T47D (cell line): ENCODE data around the gene IFT43.
A peak's percentile ranks its signal among the peaks of the same experiment; 100 is the strongest.

Experiments used
- DNase-seq, 2 experiments: peaks; one replicate each; pipeline versions ENCODE4 v3.0.0 to v3.0.0-alpha.2; 2011 to 2012; ENCODE audit warnings: low read depth in 1 of 2, low spot score in 1 of 2
- JUND ChIP-seq: IDR thresholded peaks from 2 replicates; pipeline ENCODE4 v1.6.1; 2012; ENCODE audit warnings: low read depth
- in situ Hi-C: cut with HindIII; loops from 2 replicates; pipeline ENCODE4 v1.10.0; 2016; ENCODE audit warnings: low sequenced_read_pairs, low pct_unique_long_range_greater_than_20kb

Gene IFT43

GRCh38 chr14:76050797-76051392 is 65.3 kb downstream of the IFT43 start:
- in situ Hi-C loops, result no loop called here
- TF ChIP-seq JUND, result no peak
- DNase-seq, result peak; percentile 44 to 73

GRCh38 chr14:76051717-76052465 is 66.3 kb downstream of the IFT43 start:
- no peak for TF ChIP-seq JUND
- in situ Hi-C loops, result no loop called here
- no peak for DNase-seq

- in situ Hi-C loops, result no loop called here
- TF ChIP-seq JUND, result no peak
- DNase-seq, result no peak
Measured at GRCh38 chr14:76053572-76054355, 68.2 kb downstream of the IFT43 start.

GRCh38 chr14:76055330-76055729 is 69.8 kb downstream of the IFT43 start:
- TF ChIP-seq JUND, result no peak
- in situ Hi-C loops, result no loop called here
- no peak for DNase-seq

GRCh38 chr14:76056128-76056527 is 70.6 kb downstream of the IFT43 start:
- in situ Hi-C loops, result no loop called here
- no peak for TF ChIP-seq JUND
- peak in 1 of 2 experiments; percentile 32 for DNase-seq

- no peak for DNase-seq
- in situ Hi-C loops, result no loop called here
- no peak for TF ChIP-seq JUND
Measured at GRCh38 chr14:76057914-76058313, 72.4 kb downstream of the IFT43 start.

GRCh38 chr14:76063327-76063726 is 77.8 kb downstream of the IFT43 start:
- no peak for DNase-seq
- in situ Hi-C loops, result no loop called here
- no peak for TF ChIP-seq JUND

GRCh38 chr14:76065519-76065918 is 80.0 kb downstream of the IFT43 start:
- no peak for TF ChIP-seq JUND
- in situ Hi-C loops, result no loop called here
- DNase-seq, result no peak

- TF ChIP-seq JUND, result no peak
- no peak for DNase-seq
- in situ Hi-C loops, result no loop called here
Measured at GRCh38 chr14:76067536-76067935, 82.0 kb downstream of the IFT43 start.

- no peak for DNase-seq
- in situ Hi-C loops, result no loop called here
- no peak for TF ChIP-seq JUND
Measured at GRCh38 chr14:76073717-76074116, 88.2 kb downstream of the IFT43 start.

- in situ Hi-C loops, result no loop called here
- TF ChIP-seq JUND, result no peak
- DNase-seq, result peak in 1 of 2 experiments; percentile 30
Measured at GRCh38 chr14:76077340-76077739, 91.8 kb downstream of the IFT43 start.

GRCh38 chr14:76078501-76078900 is 92.9 kb downstream of the IFT43 start:
- in situ Hi-C loops, result no loop called here
- no peak for TF ChIP-seq JUND
- DNase-seq, result no peak

- TF ChIP-seq JUND, result no peak
- in situ Hi-C loops, result no loop called here
- DNase-seq, result no peak
Measured at GRCh38 chr14:76080025-76080424, 94.5 kb downstream of the IFT43 start.
